Measurements from ENCODE around the gene ANKRD10. TPM values are rescaled to one million over a fixed set of nuclear protein-coding genes. Genes with fewer than 3 reads are reported as not detected.

ANKRD10 gene
- total RNA-seq, 1 experiment from 2014 or later: 159 TPM

DNA sequence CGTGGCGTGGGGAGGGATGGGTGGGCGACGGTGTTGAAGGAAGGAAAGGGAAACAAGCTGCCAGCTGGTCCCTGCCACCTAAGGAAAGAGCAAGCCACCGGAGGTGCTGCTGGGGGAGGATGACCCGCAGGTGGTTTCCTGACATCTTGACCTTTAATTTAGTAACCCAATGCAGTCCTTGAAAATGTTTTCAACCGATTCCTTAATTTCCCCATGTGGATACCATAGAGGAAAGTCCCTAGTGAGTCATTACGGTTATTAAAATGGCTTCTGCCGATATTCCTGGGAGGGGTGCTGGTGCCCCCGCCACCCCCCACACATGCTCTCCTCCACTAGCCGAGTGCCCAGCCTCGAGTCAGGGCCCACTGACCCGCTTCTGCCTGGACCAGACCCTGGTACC lies 6.3 kb upstream of the ANKRD10 start:
- Histone ChIP-seq H3K27me3 (ENCODE audit: insufficient read depth, low read length) (no peaks in the 10 kb centered on the region), H3K9ac (ENCODE audit: extremely low read depth, insufficient read length, low read length) (no peak overlapping the region), H2AFZ (ENCODE audit: low read length) (no peak overlapping the region), H3K23ac (ENCODE audit: insufficient read length, low read depth, low read length) (no peak overlapping the region), H3K79me2 (ENCODE audit: insufficient read depth, low read length) (no peaks in the 10 kb centered on the region), H2BK12ac (ENCODE audit: insufficient read length, low read depth, low read length) (no peak overlapping the region), H3K56ac (ENCODE audit: insufficient read length, low read depth, low read length) (no peak overlapping the region), H3K4ac (ENCODE audit: low read depth, low read length) (no peak overlapping the region), H3K4me1 (ENCODE audit: insufficient read depth, low read length) (peaks cover 3% of the 10 kb centered on the region; the same call in 1 of the 2 replicates), H4K5ac (ENCODE audit: insufficient read length, low read depth, low read length) (no peak overlapping the region), H3K4me2 (ENCODE audit: insufficient read depth, insufficient read length, low read length) (no peak overlapping the region), H4K8ac (replicated peaks; ENCODE audit: insufficient read length, low read depth, low read length) (no peak overlapping the region), H3K27ac (ENCODE audit: insufficient read length, low read depth, low read length) (no peak overlapping the region), H3K18ac (ENCODE audit: insufficient read length, low read depth, low read length) (no peak overlapping the region), H3K14ac (ENCODE audit: insufficient read depth, low read length) (no peak overlapping the region), H2BK5ac (ENCODE audit: insufficient read length, low read length) (no peak overlapping the region), H3K79me1 (ENCODE audit: insufficient read depth, low read depth, low read length, poor library complexity, severe bottlenecking) (no peaks in the 10 kb centered on the region), H3K9me3 (ENCODE audit: control insufficient read depth, low read depth, low read length) (no peaks in the 10 kb centered on the region), H3T11ph (ENCODE audit: low read length) (no peak overlapping the region), H2BK15ac (ENCODE audit: low read depth, low read length) (no peak overlapping the region), H2BK20ac (ENCODE audit: low read depth, low read length, poor library complexity, severe bottlenecking) (no peak overlapping the region), H4K20me1 (ENCODE audit: control insufficient read depth, insufficient read depth, insufficient read length) (no peaks in the 10 kb centered on the region), H3K23me2 (ENCODE audit: insufficient read length, low read depth, low read length, poor library complexity, severe bottlenecking) (no peaks in the 10 kb centered on the region), H2AK5ac (ENCODE audit: insufficient read length, low read length) (no peak overlapping the region), H4K91ac (ENCODE audit: insufficient read length, low read depth, low read length) (no peak overlapping the region), H2BK120ac (ENCODE audit: low read depth, low read length, poor library complexity, severe bottlenecking) (no peak overlapping the region)
- no CpG with 5 or more reads among the region's 13 CpGs for WGBS (ENCODE audit: extremely low coverage, insufficient read length, low lambda C conversion rate)
- TF ChIP-seq, protein P1, sequence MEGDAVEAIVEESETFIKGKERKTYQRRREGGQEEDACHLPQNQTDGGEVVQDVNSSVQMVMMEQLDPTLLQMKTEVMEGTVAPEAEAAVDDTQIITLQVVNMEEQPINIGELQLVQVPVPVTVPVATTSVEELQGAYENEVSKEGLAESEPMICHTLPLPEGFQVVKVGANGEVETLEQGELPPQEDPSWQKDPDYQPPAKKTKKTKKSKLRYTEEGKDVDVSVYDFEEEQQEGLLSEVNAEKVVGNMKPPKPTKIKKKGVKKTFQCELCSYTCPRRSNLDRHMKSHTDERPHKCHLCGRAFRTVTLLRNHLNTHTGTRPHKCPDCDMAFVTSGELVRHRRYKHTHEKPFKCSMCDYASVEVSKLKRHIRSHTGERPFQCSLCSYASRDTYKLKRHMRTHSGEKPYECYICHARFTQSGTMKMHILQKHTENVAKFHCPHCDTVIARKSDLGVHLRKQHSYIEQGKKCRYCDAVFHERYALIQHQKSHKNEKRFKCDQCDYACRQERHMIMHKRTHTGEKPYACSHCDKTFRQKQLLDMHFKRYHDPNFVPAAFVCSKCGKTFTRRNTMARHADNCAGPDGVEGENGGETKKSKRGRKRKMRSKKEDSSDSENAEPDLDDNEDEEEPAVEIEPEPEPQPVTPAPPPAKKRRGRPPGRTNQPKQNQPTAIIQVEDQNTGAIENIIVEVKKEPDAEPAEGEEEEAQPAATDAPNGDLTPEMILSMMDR (conservative IDR thresholded peaks at IDR 0.05): no peak
- Mint-ChIP-seq H3K4me3 (no peak overlapping the region), H3K36me3 (ENCODE audit: insufficient read depth in 1 of 3, low read depth in 3 of 3) (no peaks in the 10 kb centered on the region), H3K27me3 (ENCODE audit: low read depth) (no peaks in the 10 kb centered on the region; the same call in 1 of the 2 replicates), H3K9me3 (no peaks in the 10 kb centered on the region), H3K27ac (no peak overlapping the region), H3K4me1 (peaks cover 32 to 34% of the 10 kb centered on the region in 2 experiments)
- DNase-seq: peak; percentile 22
